ENCODE data around the gene MDM2. TPM values are rescaled to one million over a fixed set of nuclear protein-coding genes. Genes with fewer than 3 reads are reported as not detected.

The MDM2 gene
- total RNA-seq, 1 donor from 2014 or later: 75.9 TPM

DNA sequence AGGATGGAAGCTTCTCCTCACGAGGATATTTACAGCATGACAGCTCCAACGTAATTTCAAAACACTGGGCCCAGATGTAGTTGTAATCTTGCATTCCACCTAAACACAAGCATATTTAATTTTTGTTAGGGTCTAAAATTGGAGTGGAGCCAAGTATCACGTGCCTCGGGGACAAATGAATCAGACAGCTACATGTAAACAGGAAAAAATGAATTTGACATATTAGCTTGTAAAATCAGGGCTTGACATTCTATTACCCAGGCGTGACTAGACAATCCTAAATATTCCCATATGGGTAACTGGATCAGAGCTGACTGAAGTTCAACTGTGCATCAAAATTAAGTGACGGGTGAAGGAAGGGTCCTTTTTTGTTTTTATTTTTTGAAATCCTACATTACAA lies 59.0 kb downstream of the MDM2 start:
- Histone ChIP-seq H3K36me3 (no peaks in the 10 kb centered on the region), H3K9me3 (no peaks in the 10 kb centered on the region), H3K4me3 (no peak overlapping the region), H3K4me1 (no peaks in the 10 kb centered on the region), H3K27me3 (no peaks in the 10 kb centered on the region), H3K27ac (no peak overlapping the region)
- DNase-seq (ENCODE audit: extremely low spot score in 2 of 2): no peak
- intact Hi-C loops (cut with DNase I): no loop called here
- no peak for TF ChIP-seq POLR2AphosphoS5 (IDR thresholded peaks at IDR 0.05; ENCODE audit: insufficient read depth in 1 of 2, low read depth in 1 of 2)
- no peak for TF ChIP-seq POLR2A (IDR thresholded peaks at IDR 0.05)
- TF ChIP-seq, protein P1, sequence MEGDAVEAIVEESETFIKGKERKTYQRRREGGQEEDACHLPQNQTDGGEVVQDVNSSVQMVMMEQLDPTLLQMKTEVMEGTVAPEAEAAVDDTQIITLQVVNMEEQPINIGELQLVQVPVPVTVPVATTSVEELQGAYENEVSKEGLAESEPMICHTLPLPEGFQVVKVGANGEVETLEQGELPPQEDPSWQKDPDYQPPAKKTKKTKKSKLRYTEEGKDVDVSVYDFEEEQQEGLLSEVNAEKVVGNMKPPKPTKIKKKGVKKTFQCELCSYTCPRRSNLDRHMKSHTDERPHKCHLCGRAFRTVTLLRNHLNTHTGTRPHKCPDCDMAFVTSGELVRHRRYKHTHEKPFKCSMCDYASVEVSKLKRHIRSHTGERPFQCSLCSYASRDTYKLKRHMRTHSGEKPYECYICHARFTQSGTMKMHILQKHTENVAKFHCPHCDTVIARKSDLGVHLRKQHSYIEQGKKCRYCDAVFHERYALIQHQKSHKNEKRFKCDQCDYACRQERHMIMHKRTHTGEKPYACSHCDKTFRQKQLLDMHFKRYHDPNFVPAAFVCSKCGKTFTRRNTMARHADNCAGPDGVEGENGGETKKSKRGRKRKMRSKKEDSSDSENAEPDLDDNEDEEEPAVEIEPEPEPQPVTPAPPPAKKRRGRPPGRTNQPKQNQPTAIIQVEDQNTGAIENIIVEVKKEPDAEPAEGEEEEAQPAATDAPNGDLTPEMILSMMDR (IDR thresholded peaks at IDR 0.05): no peak

DNA sequence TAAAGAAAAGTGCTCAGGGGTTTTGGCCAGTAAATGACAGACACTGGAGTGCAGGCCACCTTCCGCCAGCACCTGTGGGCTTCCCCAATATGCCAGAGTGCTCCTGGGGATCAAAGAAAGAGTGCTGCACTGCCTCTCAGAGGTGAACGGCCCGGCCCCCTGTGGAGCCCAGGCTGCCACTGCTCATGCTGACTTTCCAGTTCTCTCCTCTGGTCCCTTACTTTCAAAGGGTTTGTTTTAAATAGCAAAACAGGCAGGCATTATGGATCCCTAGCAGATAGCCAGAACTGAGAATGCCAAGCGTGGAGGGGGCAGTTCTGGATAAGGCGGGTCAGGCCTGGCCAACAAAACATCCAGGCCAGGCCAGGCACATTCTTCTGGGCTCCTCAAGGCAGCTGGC lies 59.6 kb downstream of the MDM2 start:
- Histone ChIP-seq H3K4me3 (no peak overlapping the region), H3K27me3 (no peaks in the 10 kb centered on the region), H3K27ac (no peak overlapping the region), H3K36me3 (no peaks in the 10 kb centered on the region), H3K4me1 (no peaks in the 10 kb centered on the region), H3K9me3 (no peaks in the 10 kb centered on the region)
- intact Hi-C loops (cut with DNase I): no loop called here
- TF ChIP-seq, protein P1 (IDR thresholded peaks at IDR 0.05): no peak
- TF ChIP-seq POLR2A (IDR thresholded peaks at IDR 0.05) (no peak), POLR2AphosphoS5 (IDR thresholded peaks at IDR 0.05; ENCODE audit: insufficient read depth in 1 of 2, low read depth in 1 of 2) (no peak)
- no peak for DNase-seq (ENCODE audit: extremely low spot score in 2 of 2)

DNA sequence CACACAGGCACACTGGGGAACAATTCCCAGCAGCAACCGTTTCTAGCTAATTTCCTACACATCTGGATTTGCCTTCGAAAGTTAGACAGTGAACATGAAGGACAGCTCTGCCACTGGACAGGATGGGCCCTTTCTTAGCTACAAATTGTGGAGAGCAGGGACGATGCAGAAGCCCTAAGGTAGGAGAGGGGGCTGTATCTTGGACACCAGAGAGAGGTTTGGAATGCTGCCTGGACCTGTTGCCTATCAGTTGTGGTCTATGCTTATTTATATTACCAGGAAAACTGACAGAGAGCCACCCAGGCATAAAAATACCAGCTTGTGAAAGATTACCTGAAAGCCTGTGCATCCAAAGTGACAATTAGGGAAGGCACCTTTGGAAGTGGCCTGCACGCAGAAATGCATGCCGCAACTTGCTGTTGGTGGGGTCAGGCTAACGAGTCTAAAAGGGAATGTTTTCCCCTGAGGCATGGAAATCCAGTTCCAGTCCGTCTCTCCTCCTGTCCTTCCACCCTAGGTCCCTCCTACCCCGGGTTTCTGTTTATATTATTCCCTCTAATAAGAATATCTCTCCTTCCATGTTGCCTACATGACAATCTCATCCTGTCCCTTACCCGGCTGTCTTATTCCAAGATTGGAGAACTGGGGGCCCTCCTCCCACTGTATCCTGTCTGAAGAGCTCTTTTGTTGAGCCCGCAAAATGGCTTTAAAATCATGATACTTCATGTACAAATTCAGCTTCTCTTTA lies 60.2 kb downstream of the MDM2 start:
- no peaks in the 10 kb centered on the region for H3K36me3 ChIP-seq
- TF ChIP-seq POLR2A (IDR thresholded peaks at IDR 0.05) (no peak), POLR2AphosphoS5 (IDR thresholded peaks at IDR 0.05; ENCODE audit: insufficient read depth in 1 of 2, low read depth in 1 of 2) (no peak)
- TF ChIP-seq, protein P1 (IDR thresholded peaks at IDR 0.05): no peak
- DNase-seq (ENCODE audit: extremely low spot score in 2 of 2): no peak
- H3K4me1 ChIP-seq: no peaks in the 10 kb centered on the region
- H3K27ac ChIP-seq: no peak overlapping the region
- no peaks in the 10 kb centered on the region for H3K9me3 ChIP-seq
- intact Hi-C loops (cut with DNase I): no loop called here
- H3K27me3 ChIP-seq: no peaks in the 10 kb centered on the region
- H3K4me3 ChIP-seq: no peak overlapping the region

DNA sequence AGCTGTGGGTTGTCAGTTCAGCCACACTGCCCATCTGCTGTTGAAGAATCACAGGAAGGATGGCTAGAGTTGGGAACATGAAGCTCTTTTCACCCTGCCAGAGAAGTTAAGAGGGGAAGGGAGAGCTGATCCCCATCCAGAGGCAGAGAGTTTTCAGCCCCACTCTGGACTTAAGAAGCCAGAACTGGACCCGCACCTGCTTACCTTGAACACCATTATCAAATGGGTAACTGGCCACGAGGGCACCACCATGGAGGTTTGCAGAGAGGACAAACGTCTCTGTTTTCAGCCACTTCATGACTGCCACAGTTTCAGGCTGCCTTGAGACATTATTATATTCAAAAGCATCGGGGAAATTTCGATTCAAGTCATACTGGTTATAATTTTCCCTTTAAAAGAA lies 62.0 kb downstream of the MDM2 start:
- TF ChIP-seq POLR2AphosphoS5 (IDR thresholded peaks at IDR 0.05; ENCODE audit: insufficient read depth in 1 of 2, low read depth in 1 of 2): no peak
- no peak for TF ChIP-seq POLR2A (IDR thresholded peaks at IDR 0.05)
- TF ChIP-seq, protein P1 (IDR thresholded peaks at IDR 0.05): no peak
- Histone ChIP-seq H3K27me3 (no peaks in the 10 kb centered on the region), H3K27ac (no peak overlapping the region), H3K36me3 (no peaks in the 10 kb centered on the region), H3K4me1 (no peaks in the 10 kb centered on the region), H3K9me3 (no peaks in the 10 kb centered on the region), H3K4me3 (no peak overlapping the region)
- DNase-seq (ENCODE audit: extremely low spot score in 2 of 2): no peak
- intact Hi-C loops (cut with DNase I): no loop called here

DNA sequence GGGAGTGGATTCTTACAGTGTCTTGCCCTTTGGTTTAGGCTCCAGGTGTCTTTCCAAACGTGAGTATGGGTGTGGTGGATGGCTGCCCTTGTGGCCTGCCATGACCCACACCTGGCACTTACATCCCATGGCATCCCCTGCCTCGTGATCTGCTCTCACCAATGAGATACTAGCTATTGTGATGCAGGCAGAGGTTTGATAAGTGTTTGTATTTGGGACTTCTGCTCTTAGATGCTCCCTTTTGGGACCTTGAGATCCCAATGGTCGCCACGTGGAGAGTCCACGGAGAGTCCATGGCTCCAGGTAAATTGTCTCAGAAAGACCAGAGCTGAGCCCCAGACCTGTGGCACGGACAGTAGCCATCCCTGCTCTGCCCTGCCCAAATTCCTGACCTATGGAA lies 62.5 kb downstream of the MDM2 start:
- Histone ChIP-seq H3K4me3 (no peak overlapping the region), H3K27ac (no peak overlapping the region), H3K4me1 (no peaks in the 10 kb centered on the region), H3K36me3 (no peaks in the 10 kb centered on the region), H3K27me3 (no peaks in the 10 kb centered on the region), H3K9me3 (no peaks in the 10 kb centered on the region)
- no peak for TF ChIP-seq POLR2A (IDR thresholded peaks at IDR 0.05)
- TF ChIP-seq, protein P1 (IDR thresholded peaks at IDR 0.05): no peak
- no peak for TF ChIP-seq POLR2AphosphoS5 (IDR thresholded peaks at IDR 0.05; ENCODE audit: insufficient read depth in 1 of 2, low read depth in 1 of 2)
- DNase-seq (ENCODE audit: extremely low spot score in 2 of 2): no peak
- intact Hi-C loops (cut with DNase I): no loop called here

Data from vagina (tissue), 2 donors.